Sigmoid colon (tissue), 4 donors: ENCODE data around the gene L1TD1.

Experiments
- POLR2A ChIP-seq, 2 donors: fragments of 450-650 bp; IDR thresholded peaks; one replicate each; pipeline ENCODE4 v1.6.1; 2016; ENCODE audit warnings: antibody characterized with exemption in 2 of 2, mild to moderate bottlenecking in 2 of 2, moderate library complexity in 2 of 2
- POLR2AphosphoS5 ChIP-seq, 4 donors: sonication (generic); formaldehyde crosslinking; IDR thresholded peaks; one replicate each; pipeline ENCODE4 v1.6.1; 2017; ENCODE audit warnings: antibody characterized with exemption in 4 of 4
- TF ChIP-seq, protein P1 (sequence below), 4 experiments: fragments of 450-650 bp in 3 of 4; fragments of 200-600 bp in 1 of 4; IDR thresholded peaks; one replicate each; pipeline ENCODE4 v1.5.1; 2016 to 2019; ENCODE audit warnings: antibody characterized with exemption in 4 of 4, mild to moderate bottlenecking in 3 of 4, moderate library complexity in 2 of 4

DNA sequence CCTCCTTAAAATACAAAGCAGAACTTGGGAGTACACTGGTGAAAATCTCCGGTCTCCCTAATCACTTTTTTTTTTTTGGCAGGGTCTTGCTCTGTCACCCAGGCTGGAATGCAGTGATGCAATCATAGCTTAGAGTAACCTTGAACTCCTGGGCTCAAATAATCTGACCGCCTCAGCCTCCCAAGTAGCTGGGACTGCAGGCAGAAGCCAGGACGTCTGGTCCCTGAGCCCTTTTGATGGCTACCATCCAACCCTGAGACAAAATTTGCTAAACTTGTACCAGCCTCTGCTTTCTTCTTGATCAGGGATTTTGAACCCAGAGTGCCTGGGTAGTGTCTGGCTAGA, 4.1 kb downstream of the L1TD1 start:
- TF ChIP-seq POLR2AphosphoS5 (IDR thresholded peaks at IDR 0.05) = no peak
- TF ChIP-seq, protein P1, sequence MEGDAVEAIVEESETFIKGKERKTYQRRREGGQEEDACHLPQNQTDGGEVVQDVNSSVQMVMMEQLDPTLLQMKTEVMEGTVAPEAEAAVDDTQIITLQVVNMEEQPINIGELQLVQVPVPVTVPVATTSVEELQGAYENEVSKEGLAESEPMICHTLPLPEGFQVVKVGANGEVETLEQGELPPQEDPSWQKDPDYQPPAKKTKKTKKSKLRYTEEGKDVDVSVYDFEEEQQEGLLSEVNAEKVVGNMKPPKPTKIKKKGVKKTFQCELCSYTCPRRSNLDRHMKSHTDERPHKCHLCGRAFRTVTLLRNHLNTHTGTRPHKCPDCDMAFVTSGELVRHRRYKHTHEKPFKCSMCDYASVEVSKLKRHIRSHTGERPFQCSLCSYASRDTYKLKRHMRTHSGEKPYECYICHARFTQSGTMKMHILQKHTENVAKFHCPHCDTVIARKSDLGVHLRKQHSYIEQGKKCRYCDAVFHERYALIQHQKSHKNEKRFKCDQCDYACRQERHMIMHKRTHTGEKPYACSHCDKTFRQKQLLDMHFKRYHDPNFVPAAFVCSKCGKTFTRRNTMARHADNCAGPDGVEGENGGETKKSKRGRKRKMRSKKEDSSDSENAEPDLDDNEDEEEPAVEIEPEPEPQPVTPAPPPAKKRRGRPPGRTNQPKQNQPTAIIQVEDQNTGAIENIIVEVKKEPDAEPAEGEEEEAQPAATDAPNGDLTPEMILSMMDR (IDR thresholded peaks at IDR 0.05) = no peak
- no peak for TF ChIP-seq POLR2A (IDR thresholded peaks at IDR 0.05)
